Left lung (tissue), 10 donors: ENCODE measurements around the gene SERPINE3. TPM values are rescaled to one million over a fixed set of nuclear protein-coding genes. Genes with fewer than 3 reads are reported as not detected.
A peak's percentile ranks its signal among the peaks of the same experiment; 100 is the strongest.

ENCODE experiments used
- ATAC-seq: fragments of 200-7000 bp; cut with Tn5 transposase; one replicate; pipeline ENCODE4 v1.9.1; 2020; ENCODE audit warnings: moderate library complexity
- DNase-seq, 4 donors: peaks; one replicate each; pipeline ENCODE4 v3.0.0-alpha.2; 2013 to 2020
- H3K27ac ChIP-seq, 2 donors: fragments of 200-600 bp; sonication (generic) in 1 of 2; one replicate each; pipeline versions ENCODE4 v1.5.0 to v1.8.0; 2020 to 2021
- H3K27me3 ChIP-seq, 2 donors: fragments of 200-600 bp; sonication (generic) in 1 of 2; one replicate each; pipeline versions ENCODE4 v1.5.0 to v1.8.0; 2020 to 2021
- H3K36me3 ChIP-seq, 2 donors: fragments of 200-600 bp; sonication (generic) in 1 of 2; one replicate each; pipeline versions ENCODE4 v1.5.0 to v1.8.0; 2020 to 2021
- H3K4me1 ChIP-seq, 2 donors: fragments of 200-600 bp; one replicate each; pipeline ENCODE4 v1.8.0; 2021
- H3K4me3 ChIP-seq, 2 donors: fragments of 200-600 bp; sonication (generic) in 1 of 2; one replicate each; pipeline versions ENCODE4 v1.5.0 to v1.8.0; 2020 to 2021; ENCODE audit warnings: mild to moderate bottlenecking in 1 of 2
- H3K9me3 ChIP-seq, 2 donors: fragments of 200-600 bp; sonication (generic) in 1 of 2; one replicate each; pipeline versions ENCODE4 v1.5.0 to v1.8.0; 2020 to 2021
- intact Hi-C, 2 donors: fragments of 100-400 bp; cut with DNase I; formaldehyde crosslinking; loops; one replicate each; pipeline versions ENCODE4 v1.11.2 to v1.14.2; 2022
- polyA plus RNA-seq, 6 donors: library from polyadenylated mRNA; unstranded; fragments of 120-200 nt; gene quantifications; one replicate each; pipeline ENCODE4 v1.2.1, GENCODE V29; 2013; ENCODE audit not compliant: insufficient read length in 6 of 6
- total RNA-seq, 2 donors: library from RNA; stranded (reverse); fragmentation: NEBNext Ultra II Directional; extraction: Animal tissue kit (Norgen Biotek cat#: 25700); gene quantifications; one replicate each; pipeline ENCODE4 v1.2.1, GENCODE V29; 2021
- TF ChIP-seq, protein P1 (sequence below), 2 donors: fragments of 200-600 bp; sonication (generic) in 1 of 2; IDR thresholded peaks; one replicate each; pipeline versions ENCODE4 v1.5.0 to v1.8.0; 2021; ENCODE audit warnings: antibody characterized with exemption in 2 of 2
- donor health status: DM: no; HTN: yes; CAD: no.
- donor health status: DM: no; HTN: no; CAD: no.

SERPINE3 gene
- total and polyA plus RNA-seq, 8 donors = 0.52 to 1.2 (median 0.95) TPM; not detected in 2

DNA sequence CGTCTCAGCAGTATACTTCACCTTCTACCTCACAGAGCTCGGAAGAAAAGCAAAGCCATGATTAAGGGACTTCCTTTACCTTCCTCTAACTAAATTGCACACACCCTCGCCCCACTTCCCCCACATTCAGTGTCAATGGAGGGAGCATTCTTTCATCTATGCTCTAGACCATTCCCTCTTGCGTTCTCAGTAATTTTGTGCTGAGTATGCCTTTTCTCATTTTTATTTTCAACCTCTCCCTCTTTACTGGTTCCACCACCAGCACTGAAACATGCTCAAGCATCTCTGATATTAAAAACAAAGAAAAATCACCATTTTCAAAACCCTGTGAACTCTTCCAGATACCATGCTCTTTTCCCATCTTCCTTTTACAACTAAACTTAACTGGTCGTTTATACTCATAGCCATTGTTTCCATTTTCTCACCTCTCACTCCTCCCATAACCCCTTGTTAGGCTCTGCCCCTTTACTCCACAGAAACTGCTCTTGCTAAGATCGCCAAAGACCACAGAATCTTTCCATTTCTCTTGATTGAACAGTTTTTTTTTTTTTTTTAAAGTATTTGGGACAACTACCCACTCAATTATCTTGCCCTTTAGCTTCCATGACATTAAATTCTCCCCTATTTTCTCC, 32.4 kb downstream of the SERPINE3 start:
- Histone ChIP-seq H3K4me3 (no peak overlapping the region), H3K9me3 (no peaks in the 10 kb centered on the region), H3K36me3 (peaks cover 0 to 83% of the 10 kb centered on the region in 2 donors), H3K4me1 (peaks cover 0 to 13% of the 10 kb centered on the region in 2 donors), H3K27me3 (no peaks in the 10 kb centered on the region), H3K27ac (no peak overlapping the region)
- ATAC-seq = no peak
- intact Hi-C loops = no loop called here
- TF ChIP-seq, protein P1, sequence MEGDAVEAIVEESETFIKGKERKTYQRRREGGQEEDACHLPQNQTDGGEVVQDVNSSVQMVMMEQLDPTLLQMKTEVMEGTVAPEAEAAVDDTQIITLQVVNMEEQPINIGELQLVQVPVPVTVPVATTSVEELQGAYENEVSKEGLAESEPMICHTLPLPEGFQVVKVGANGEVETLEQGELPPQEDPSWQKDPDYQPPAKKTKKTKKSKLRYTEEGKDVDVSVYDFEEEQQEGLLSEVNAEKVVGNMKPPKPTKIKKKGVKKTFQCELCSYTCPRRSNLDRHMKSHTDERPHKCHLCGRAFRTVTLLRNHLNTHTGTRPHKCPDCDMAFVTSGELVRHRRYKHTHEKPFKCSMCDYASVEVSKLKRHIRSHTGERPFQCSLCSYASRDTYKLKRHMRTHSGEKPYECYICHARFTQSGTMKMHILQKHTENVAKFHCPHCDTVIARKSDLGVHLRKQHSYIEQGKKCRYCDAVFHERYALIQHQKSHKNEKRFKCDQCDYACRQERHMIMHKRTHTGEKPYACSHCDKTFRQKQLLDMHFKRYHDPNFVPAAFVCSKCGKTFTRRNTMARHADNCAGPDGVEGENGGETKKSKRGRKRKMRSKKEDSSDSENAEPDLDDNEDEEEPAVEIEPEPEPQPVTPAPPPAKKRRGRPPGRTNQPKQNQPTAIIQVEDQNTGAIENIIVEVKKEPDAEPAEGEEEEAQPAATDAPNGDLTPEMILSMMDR (IDR thresholded peaks at IDR 0.05) = no peak
- DNase-seq = no peak

DNA sequence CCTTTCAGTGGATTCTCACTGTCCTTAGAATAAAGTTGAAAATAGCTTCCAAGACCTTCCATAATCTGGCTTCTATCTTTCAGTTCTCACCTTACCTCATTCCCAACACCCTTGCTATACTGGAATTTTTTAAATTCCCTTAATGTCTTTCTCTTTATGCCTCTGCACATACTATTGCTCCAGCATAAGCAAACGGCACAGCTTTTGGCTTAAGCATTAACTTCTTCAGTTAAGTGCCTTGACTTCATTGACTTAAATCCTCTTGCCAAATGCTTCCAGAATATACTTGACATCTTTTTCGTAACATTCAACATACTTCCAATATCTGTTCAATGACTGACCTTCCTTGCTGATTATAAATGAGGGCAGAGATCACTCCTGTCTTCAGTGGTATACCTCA, 34.0 kb downstream of the SERPINE3 start:
- no peak overlapping the region for H3K27ac ChIP-seq
- TF ChIP-seq, protein P1 (IDR thresholded peaks at IDR 0.05) = no peak
- peak; percentile 41 for ATAC-seq
- H3K4me1 ChIP-seq = peaks cover 0 to 13% of the 10 kb centered on the region in 2 donors
- no peaks in the 10 kb centered on the region for H3K27me3 ChIP-seq
- no peak for DNase-seq
- no peak overlapping the region for H3K4me3 ChIP-seq
- H3K36me3 ChIP-seq = peaks cover 0 to 83% of the 10 kb centered on the region in 2 donors
- H3K9me3 ChIP-seq = no peaks in the 10 kb centered on the region
- intact Hi-C loops = no loop called here

DNA sequence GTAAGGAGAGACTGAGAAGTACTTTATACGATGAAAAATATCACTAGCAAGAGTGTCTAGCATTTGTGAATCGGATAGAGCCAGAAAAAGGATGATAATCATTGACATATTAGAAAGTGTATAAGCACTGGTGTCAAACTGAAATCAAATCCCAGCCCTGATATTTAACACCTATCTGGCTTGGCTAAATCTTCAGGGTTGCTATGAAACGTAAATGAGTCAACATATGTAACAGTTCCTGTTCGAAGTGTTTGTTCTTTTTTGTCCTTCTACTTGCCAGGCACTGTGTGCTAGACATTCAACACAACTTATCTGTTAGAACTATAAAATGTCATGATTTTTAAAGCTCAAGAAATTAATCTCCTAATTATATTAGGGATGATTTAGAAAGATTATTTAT, 40.8 kb downstream of the SERPINE3 start:
- Histone ChIP-seq H3K4me3 (no peak overlapping the region), H3K27me3 (no peaks in the 10 kb centered on the region), H3K27ac (no peak overlapping the region), H3K36me3 (peaks cover 0 to 66% of the 10 kb centered on the region in 2 donors), H3K9me3 (no peaks in the 10 kb centered on the region), H3K4me1 (no peaks in the 10 kb centered on the region)
- DNase-seq (peak in 1 of 4 donors; percentile 39), ATAC-seq (peak; percentile 96)
- TF ChIP-seq, protein P1 (IDR thresholded peaks at IDR 0.05) = no peak
- intact Hi-C loops = no loop called here

DNA sequence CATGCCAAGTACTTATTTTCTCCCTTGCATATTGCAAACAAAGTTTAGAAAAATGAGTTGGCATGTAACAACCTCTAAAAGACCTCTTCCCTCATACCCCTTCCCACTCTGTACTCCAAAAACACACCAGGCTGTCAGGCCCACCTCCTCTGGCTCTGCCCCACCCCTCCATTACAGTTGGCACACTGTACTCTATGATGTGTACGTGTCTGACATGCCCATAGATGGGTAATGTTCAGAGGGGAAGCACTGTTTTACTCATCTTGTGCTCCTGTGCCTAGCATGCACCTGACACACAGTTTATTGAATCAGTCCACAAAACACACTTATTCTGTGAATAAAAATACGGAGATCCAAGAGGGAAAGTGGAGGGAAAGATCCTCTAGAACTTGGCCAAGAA, 45.6 kb downstream of the SERPINE3 start:
- no peak overlapping the region for H3K27ac ChIP-seq
- no peaks in the 10 kb centered on the region for H3K27me3 ChIP-seq
- DNase-seq (no peak), ATAC-seq (no peak)
- no peak overlapping the region for H3K4me3 ChIP-seq
- H3K9me3 ChIP-seq = no peaks in the 10 kb centered on the region
- H3K4me1 ChIP-seq = no peaks in the 10 kb centered on the region
- H3K36me3 ChIP-seq = peaks cover 0 to 28% of the 10 kb centered on the region in 2 donors
- TF ChIP-seq, protein P1 (IDR thresholded peaks at IDR 0.05) = no peak
- intact Hi-C loops = no loop called here

DNA sequence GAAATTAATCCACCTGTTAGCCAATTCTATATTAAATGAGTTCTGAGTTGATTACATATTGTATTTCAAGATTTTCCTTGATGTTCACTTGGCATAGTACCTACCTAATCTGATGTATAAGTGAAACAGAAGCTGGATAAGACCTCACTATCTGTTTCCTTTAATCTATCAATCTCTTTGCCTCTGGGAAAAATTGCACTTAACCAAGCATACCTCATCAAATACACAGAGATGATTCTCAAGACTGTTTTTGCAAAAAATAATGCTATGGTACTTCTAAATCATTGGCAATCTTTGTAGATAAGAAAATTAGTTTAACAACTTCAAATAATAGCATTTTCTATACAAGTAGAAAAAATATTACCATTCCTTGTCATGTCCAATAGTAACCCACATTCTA, 55.2 kb downstream of the SERPINE3 start:
- Histone ChIP-seq H3K9me3 (no peaks in the 10 kb centered on the region), H3K4me1 (peaks cover 0 to 21% of the 10 kb centered on the region in 2 donors), H3K36me3 (peaks cover 0 to 10% of the 10 kb centered on the region in 2 donors), H3K27me3 (no peaks in the 10 kb centered on the region), H3K27ac (no peak overlapping the region), H3K4me3 (no peak overlapping the region)
- TF ChIP-seq, protein P1 (IDR thresholded peaks at IDR 0.05) = no peak
- intact Hi-C loops = no loop called here
- ATAC-seq = no peak
- DNase-seq = no peak
